Lung (tissue), 12 donors: Measurements from ENCODE around the gene SZT2. TPM values are rescaled to one million over a fixed set of nuclear protein-coding genes. Genes with fewer than 3 reads are reported as not detected.

ENCODE experiments used
- ATAC-seq: fragments of 200-7000 bp; cut with Tn5 transposase; one replicate; pipeline ENCODE4 v1.9.1; 2020; ENCODE audit warnings: moderate number of reproducible peaks; ENCODE audit not compliant: insufficient read depth, low FRiP score
- DNase-seq, 3 donors: peaks; one replicate each; pipeline ENCODE4 v3.0.0-alpha.2; 2013 to 2017
- H3K27ac ChIP-seq, 2 donors: one replicate each; pipeline ENCODE4 v1.5.1; 2013; ENCODE audit warnings: mild to moderate bottlenecking in 2 of 2, moderate library complexity in 2 of 2, control low read depth in 1 of 2, inconsistent platforms in 1 of 2, low read depth in 1 of 2, low read length in 1 of 2
- H3K27me3 ChIP-seq, 3 donors: one replicate each; pipeline ENCODE4 v1.5.1; 2013; ENCODE audit warnings: low read length in 2 of 3; ENCODE audit not compliant: control insufficient read depth in 3 of 3, insufficient read depth in 3 of 3
- H3K36me3 ChIP-seq, 4 donors: one replicate each; pipeline ENCODE4 v1.5.1; 2013; ENCODE audit warnings: low read length in 4 of 4, mild to moderate bottlenecking in 1 of 4, moderate library complexity in 1 of 4; ENCODE audit not compliant: control insufficient read depth in 4 of 4, insufficient read depth in 4 of 4
- H3K4me1 ChIP-seq, 5 donors: one replicate each; pipeline ENCODE4 v1.5.1; 2013; ENCODE audit warnings: low read length in 5 of 5, mild to moderate bottlenecking in 2 of 5, moderate library complexity in 1 of 5; ENCODE audit not compliant: control insufficient read depth in 5 of 5, insufficient read depth in 5 of 5
- H3K4me3 ChIP-seq: one replicate; pipeline ENCODE4 v1.5.1; 2013; ENCODE audit warnings: mild to moderate bottlenecking, control low read depth, moderate library complexity
- H3K9ac ChIP-seq, 2 donors: one replicate each; pipeline ENCODE4 v1.5.1; 2013; ENCODE audit warnings: low read length in 2 of 2, control low read depth in 1 of 2; ENCODE audit not compliant: insufficient read depth in 1 of 2
- H3K9me3 ChIP-seq, 4 donors: one replicate each; pipeline ENCODE4 v1.5.1; 2013; ENCODE audit warnings: low read length in 3 of 4, mild to moderate bottlenecking in 1 of 4, moderate library complexity in 1 of 4; ENCODE audit not compliant: control insufficient read depth in 4 of 4, insufficient read depth in 3 of 4
- WGBS, 2 donors: extraction: QIAGEN DNeasy Blood & Tissue Kit; methylation state at CpG; one replicate each; pipeline ENCODE4 v1.1.7; 2013; 5-methylcytosine and 5-hydroxymethylcytosine counted together
- polyA plus RNA-seq, 2 donors: library from polyadenylated mRNA; stranded (reverse); fragments of 200-250 nt; gene quantifications; one replicate each; pipeline ENCODE4 v1.2.1, GENCODE V29; 2013
- total RNA-seq, 2 donors: library from RNA; depleted of rRNA in 1 of 2; stranded (reverse); fragments of >200 nt in 1 of 2; gene quantifications; one replicate each; pipeline ENCODE4 v1.2.1, GENCODE V29; 2014 to 2021
- TF ChIP-seq, protein P1 (sequence below): IDR thresholded peaks from 2 replicates; pipeline ENCODE4 v1.5.1; 2012; ENCODE audit warnings: mild to moderate bottlenecking; ENCODE audit errors: control extremely low read depth, extremely low read depth
- donor health status: control.
- donor health status: control.
- donor health status: Bipolar disorder and iron deficiency.
- donor health status: healthy.
- donor health status: DM: yes; HTN: yes; CAD: no.

Gene SZT2
- total and polyA plus RNA-seq, 4 donors = 15.2 to 71.5 (median 40.2) TPM

DNA sequence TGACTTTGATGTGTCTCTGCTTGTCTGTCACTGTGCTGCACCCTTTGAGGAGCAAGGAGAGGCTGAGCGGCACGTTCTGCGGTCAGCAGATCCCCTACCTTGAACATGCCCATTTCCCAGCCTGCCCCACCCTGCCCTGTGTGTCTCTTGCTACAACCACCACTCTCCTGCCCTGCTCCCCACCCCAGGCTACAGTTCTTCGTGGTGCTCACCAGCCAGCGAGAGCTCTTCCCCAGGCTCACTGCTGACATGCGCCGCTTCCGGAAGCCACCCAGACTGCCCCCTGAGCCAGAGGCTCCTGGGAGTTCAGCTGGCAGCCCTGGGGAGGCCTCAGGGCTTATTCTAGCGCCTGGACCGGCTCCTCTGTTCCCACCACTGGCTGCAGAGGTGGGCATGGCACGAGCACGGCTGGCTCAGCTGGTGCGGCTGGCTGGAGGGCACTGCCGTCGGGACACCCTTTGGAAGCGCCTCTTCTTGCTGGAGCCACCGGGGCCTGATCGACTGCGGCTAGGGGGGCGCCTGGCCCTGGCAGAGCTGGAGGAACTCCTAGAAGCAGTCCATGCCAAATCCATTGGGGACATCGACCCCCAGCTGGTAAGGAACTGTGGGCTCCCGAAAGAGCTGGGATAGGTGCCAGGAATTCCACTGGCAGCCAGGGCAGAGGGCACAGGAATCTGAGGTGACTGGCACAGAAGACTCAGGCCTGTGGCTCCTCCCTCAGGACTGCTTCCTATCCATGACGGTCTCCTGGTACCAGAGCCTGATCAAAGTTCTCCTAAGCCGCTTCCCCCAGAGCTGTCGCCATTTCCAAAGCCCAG lies 58.4 kb downstream of the SZT2 start:
- peak in 1 of 3 donors; percentile 11 for DNase-seq
- TF ChIP-seq, protein P1, sequence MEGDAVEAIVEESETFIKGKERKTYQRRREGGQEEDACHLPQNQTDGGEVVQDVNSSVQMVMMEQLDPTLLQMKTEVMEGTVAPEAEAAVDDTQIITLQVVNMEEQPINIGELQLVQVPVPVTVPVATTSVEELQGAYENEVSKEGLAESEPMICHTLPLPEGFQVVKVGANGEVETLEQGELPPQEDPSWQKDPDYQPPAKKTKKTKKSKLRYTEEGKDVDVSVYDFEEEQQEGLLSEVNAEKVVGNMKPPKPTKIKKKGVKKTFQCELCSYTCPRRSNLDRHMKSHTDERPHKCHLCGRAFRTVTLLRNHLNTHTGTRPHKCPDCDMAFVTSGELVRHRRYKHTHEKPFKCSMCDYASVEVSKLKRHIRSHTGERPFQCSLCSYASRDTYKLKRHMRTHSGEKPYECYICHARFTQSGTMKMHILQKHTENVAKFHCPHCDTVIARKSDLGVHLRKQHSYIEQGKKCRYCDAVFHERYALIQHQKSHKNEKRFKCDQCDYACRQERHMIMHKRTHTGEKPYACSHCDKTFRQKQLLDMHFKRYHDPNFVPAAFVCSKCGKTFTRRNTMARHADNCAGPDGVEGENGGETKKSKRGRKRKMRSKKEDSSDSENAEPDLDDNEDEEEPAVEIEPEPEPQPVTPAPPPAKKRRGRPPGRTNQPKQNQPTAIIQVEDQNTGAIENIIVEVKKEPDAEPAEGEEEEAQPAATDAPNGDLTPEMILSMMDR = no peak
- H3K36me3 ChIP-seq = peaks cover 10 to 83% (median 52%) of the 10 kb centered on the region in 4 donors
- no peak overlapping the region for H3K27ac ChIP-seq
- no peak for ATAC-seq
- H3K4me1 ChIP-seq = peaks cover 0 to 12% (median 0%) of the 10 kb centered on the region in 5 donors
- no peaks in the 10 kb centered on the region for H3K9me3 ChIP-seq
- 90 to 93% methylated on average over 25 of the region's 25 CpGs for WGBS, 2 donors
- H3K27me3 ChIP-seq = no peaks in the 10 kb centered on the region
- no peak overlapping the region for H3K9ac ChIP-seq
- H3K4me3 ChIP-seq = no peak overlapping the region

GRCh38 chr1:43448955-43449707 lies 59.4 kb downstream of the SZT2 start:
- Histone ChIP-seq H3K27ac (no peak overlapping the region), H3K4me1 (peaks cover 0 to 13% (median 0%) of the 10 kb centered on the region in 5 donors), H3K9me3 (no peaks in the 10 kb centered on the region), H3K4me3 (no peak overlapping the region), H3K36me3 (peaks cover 10 to 73% (median 46%) of the 10 kb centered on the region in 4 donors), H3K27me3 (no peaks in the 10 kb centered on the region), H3K9ac (no peak overlapping the region)
- TF ChIP-seq, protein P1 = no peak
- ATAC-seq = no peak
- DNase-seq = peak in 1 of 3 donors; percentile 9
- 91 to 96% methylated on average over 11 of the region's 11 CpGs for WGBS, 2 donors

- peak in 1 of 3 donors; percentile 12 for DNase-seq
- Histone ChIP-seq H3K27me3 (no peaks in the 10 kb centered on the region), H3K36me3 (peaks cover 10 to 67% (median 43%) of the 10 kb centered on the region in 4 donors), H3K9me3 (no peaks in the 10 kb centered on the region), H3K27ac (no peak overlapping the region), H3K4me3 (no peak overlapping the region), H3K9ac (no peak overlapping the region), H3K4me1 (peaks cover 0 to 15% (median 3%) of the 10 kb centered on the region in 5 donors)
- no peak for ATAC-seq
- TF ChIP-seq, protein P1 = no peak
- 74 to 87% methylated on average over 5 of the region's 5 CpGs for WGBS, 2 donors
Observed at GRCh38 chr1:43449708-43450069, 60.0 kb downstream of the SZT2 start.
